NCI-H1930 (cell line): ENCODE results near the gene XPNPEP3.
"Not testable (repeated sequence)": the region's sequence is repeated elsewhere in the genome, so short reads cannot be mapped to it uniquely, and the experiment has no call there.

Source experiments
- DNase-seq, 2 experiments: peaks; one replicate each; lab custom pipeline; 2025; lab: John Stamatoyannopoulos, UW

The XPNPEP3 gene

DNA sequence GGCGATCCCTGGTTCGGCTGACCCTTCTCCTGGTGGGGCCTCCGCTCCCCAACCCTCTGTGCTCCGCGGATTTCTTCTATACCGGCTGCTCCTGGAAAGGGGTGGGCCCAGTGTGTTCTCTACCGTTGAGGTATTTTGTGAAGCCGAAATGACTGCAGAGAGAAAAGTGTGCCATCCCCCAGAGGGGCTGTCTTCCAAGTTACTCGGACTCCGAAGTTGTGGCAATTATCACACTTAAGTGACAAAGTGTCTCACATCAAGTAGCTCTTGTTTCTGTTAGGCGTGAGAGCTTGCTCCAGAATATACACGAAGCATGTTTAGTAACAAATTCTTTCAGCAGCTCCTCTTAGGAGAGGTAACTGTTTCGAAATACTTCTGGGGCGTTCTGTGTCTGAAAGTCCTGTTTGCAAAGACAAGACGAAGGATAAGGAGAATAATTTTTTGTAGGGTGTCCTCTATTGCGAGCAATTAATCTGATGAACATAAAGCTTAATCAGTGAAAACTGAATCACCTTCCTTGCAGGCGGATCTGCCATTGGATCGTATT, 434 bp downstream of the XPNPEP3 start:
- no peak for DNase-seq

DNA sequence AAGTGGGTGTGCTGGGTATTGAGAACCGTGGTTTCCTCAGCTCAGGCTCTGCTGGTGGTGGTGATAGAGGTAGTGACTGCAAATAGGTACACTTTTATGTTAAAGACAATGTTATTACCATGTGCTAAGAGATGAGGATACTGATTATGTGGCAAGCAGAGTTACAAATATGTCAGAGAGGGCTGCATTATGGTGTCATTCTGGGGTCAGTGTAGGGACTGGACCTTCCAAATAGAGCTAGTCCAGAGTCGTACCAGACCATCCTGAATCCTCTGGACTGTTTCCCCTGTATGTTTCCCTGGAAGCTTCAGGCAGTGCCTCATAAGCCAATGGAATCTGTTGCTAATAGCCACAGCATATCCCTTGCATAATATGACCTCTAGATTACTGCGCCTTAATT, 5.1 kb downstream of the XPNPEP3 start, which contains the start of gene DNAJB7:
Gene DNAJB7 (minus strand): TSS at position 101 of the 400 bp plus-strand sequence. CDS start 119 bp downstream, outside the sequence.
- DNase-seq = no peak

DNA sequence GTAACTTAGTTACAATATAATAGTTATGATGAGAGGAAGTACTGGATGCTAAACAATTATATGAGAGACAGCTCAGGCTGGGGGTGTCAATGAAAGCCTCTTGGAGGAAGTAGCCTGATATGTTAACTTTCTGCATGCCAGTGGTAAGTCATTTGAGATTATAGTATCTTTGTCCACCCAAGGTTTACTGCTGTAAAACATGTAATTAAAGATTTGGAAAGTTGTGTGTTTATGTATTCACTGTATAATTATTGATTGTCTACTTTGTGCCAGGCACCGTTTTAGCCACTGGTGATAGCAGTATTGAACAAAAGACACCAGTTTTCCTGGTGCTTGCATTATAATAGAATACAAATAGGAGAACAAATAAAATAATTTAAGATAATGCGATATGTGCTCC, 5.6 kb downstream of the XPNPEP3 start:
- no peak for DNase-seq

DNA sequence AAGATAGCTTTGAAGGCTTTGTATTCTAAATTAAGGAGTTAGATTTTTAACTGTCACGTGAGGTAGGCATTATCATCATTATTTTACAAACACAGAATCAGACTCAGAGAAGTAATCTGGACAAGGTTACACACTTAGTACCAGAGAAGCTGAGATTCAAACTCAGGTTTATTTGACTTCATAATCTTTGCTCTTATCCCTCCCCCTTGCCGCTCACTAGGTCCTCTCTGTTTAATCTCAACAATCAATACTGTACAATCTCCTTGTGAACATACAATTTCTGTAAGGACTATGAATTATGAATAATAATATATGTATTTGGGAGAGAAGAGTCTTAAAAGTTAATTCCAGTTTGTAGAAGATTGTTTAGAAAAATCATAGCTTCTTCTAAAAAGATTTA, 10.2 kb downstream of the XPNPEP3 start:
- DNase-seq = no peak

DNA sequence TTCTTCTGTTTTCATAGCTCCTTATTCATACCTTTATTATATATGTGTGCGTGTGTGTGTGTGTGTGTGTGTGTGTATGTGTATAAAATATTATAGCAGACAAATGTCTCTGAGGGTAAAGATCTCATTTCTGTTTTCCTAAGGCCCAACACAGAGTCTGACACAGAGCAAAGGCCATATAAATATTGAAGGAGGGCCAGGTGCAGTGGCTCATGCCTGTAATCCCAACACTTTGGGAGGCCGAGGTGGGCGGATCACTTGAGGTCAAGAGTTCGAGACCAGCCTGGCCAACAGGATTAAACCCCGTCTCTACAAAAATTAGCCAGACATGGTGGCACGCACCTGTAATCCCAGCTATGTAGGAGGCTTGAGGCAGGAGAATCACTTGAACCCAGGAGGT, 11.4 kb downstream of the XPNPEP3 start:
- DNase-seq = not testable (repeated sequence)

DNA sequence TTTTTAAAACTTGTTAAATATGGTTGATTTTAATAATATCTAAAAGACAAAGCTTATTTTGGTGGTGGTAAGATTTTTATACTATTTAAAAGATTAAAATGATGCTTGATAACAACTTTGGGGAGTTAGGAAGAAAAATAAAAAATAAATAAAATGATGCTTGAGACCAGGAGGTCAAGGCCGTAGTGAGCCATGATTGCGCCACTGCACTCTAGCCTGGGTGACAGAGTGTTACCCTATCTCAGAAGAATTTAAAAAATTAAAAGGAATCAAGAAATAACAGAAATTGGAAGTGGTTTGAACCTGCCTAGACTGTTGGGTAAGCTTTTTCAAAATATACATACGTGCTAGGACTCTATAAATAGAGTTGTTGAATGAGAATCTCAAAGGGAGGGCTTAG, 17.1 kb downstream of the XPNPEP3 start:
- no peak for DNase-seq

DNA sequence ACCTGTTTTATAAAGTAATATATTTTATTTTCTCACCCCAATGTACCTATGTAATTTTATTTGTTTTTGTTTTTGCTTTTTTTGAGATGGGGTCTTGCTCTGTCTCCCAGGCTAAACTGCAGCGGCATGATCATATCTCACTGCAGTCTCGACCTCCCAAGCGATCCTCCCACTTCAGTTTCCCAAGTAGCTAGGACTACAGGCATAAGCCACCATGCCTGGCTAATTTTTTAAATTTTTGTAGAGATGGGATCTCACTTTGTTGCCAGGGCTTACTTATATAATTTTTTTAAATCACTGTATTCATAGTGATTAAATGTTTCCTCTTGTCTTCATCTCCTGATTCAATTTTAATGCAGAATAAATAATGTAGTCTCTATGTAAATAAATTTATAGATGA, 18.2 kb downstream of the XPNPEP3 start:
- DNase-seq = no peak

DNA sequence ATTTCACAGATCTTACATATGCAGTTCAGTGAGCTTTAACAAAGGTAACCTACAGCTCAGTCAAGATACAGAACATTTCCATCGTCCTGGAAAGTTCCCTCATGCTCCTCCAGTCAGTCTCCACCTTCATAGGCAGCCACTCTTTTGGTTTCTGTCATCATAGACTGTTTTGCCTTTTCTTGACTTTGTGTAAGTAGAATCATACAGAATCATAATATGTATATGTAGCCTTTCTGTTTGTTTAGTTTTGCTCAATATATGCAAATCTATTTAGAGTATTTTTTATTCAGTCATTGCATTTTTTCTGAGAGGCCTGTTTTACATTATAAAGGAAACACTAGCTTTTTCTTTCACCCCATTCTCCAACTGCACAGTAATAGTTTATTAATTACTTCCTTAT, 20.0 kb downstream of the XPNPEP3 start:
- no peak for DNase-seq

DNA sequence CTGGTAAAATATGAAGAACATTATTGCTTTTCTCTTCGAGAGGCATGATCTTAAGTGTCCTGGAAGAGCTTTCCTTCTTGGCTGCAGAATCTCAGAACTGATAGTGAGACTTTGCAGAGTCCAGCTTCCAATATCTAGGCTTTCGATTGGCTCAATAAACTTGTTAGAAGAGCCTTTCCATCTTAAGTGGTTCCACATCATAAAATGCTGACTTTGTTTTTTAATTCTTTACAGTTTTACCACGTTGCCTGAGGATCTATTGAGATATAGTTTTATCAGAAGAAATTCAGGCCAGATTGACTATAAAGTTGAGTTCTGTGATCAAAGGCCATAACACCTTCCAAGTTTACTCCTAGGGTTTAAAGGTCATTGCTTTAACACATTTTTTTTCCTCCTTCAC, 20.5 kb downstream of the XPNPEP3 start:
- no peak for DNase-seq

DNA sequence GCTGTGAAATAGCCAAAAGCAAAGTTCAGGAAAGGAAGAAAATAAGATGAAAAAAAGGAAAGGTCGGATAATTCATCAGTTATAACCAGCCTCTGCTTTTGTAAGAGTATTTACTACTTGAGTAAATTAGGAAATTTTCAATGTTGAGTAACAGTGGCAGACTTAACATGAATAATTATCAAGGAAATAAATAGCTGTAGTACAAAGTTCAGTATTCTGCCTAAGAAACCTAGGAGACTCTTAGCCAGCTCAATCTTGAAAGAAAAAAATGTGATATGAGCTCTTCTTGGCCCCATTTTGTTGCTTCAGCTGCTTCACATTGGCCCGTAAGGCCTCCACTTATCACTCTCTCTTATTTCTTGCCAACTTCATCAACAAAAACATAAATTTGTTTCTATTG, 22.0 kb downstream of the XPNPEP3 start:
- no peak for DNase-seq

DNA sequence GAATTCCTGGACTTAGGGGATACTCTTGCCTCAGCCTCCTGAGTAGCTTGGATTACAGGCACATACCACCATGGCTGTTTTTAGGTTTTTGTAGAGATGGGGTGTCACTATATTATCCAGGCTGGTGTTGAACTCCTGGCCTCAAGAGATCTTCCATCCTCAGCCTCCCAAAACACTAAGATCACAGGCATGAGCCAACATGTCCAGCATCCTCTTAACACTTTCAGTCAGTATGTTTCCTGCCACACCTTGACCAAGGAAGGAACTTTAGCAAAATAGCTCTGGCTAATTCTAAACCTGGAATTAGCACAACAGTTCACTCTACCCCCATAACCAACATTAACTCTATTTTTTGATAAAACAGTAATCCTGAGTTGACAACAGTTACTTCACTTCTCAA, 32.2 kb downstream of the XPNPEP3 start:
- DNase-seq = no peak

DNA sequence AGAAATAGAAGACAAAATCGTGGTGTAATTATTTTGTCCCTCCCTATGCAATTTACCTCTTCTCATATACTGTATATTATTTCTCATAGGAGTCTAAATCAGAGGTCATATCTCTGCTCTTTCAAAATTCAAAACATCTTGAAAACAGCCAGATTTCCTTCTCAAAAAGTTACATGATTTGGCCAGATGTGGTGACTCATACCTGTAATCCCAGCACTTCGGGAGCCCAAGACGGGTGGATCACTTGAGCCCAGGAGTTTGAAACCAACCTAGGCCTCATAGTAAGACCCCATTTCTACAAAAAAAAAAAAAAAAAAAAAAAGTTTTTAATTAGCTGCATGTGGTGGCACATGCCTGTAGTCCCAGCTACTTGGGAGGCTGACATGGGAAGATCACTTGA, 33.9 kb downstream of the XPNPEP3 start:
- no peak for DNase-seq

DNA sequence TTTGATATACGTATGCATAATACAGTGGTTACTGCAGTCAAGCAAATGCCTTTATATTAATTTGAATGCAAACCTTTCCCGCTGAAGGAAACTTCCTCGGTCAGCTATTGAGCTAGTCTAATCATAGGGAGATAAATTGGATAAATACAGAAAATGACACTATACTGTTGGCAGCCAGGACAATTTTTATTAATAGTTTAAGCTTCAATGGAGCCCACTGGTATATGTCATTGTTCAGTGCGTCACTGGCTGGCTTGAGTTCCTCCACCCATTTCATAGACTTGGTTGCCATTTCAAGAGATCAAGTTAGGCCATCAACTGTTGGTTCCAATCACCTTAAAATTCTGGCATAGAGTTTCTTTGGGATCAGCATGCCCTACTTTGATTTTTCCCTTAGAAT, 37.5 kb downstream of the XPNPEP3 start:
- no peak for DNase-seq

DNA sequence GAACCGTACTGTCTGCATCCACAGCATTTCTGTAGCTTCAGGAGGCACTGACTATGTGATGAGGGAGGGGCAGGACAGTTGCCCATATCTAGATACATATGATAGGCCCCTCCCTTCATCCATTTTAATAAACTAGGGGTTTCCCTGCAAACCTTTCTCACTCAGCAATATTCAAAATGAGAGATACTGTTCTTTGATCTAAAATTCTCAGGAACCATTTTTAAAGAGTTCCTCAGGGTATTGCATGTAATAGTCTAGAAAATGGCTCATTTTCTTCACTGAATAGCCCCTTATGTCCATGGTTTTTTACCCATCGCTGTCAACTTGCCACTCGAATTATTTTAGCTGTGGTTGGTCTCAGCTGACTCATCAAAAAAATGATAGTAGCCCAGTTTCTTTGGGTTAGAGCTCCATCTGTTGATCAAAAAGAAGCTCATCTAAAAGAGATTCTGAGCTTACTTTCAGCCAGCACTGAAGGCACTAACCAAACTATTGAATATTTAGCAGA, 42.0 kb downstream of the XPNPEP3 start:
- peak in 1 of 2 experiments; percentile 27 for DNase-seq

DNA sequence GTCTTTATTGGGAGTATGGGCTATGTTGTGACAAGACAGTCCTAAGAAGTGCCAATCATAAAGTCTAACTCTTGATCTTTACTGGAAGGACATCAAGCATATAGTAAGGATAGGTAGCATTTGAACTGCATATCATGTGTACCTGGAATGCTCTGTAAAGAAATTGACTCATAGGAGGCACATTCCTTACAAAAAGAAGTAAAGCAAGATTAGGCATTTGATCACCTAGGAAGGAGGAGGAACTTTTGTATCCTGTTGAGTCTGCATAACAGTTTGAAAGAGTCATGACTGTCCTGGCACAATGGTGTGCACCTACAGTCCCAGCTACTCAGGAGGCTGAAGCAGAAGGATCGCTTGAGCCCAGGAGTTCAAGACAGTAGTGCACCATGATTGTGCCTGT, 47.2 kb downstream of the XPNPEP3 start:
- no peak for DNase-seq

DNA sequence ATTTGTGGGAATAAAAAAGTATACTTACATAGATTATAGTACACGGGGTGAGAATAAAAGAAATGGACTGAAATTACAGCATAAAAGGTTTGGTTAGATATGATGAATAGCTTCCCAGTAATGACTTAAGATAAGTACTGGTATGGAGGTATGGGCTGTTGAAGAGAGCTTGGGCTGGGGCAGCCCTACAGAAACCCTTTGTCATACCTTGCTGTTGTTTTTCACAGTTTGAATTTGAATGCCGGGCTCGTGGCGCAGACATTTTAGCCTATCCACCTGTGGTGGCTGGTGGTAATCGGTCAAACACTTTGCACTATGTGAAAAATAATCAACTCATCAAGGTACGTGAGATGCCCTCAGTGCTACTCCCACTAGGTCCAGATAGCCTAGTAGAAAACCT, 51.9 kb downstream of the XPNPEP3 start:
- no peak for DNase-seq

DNA sequence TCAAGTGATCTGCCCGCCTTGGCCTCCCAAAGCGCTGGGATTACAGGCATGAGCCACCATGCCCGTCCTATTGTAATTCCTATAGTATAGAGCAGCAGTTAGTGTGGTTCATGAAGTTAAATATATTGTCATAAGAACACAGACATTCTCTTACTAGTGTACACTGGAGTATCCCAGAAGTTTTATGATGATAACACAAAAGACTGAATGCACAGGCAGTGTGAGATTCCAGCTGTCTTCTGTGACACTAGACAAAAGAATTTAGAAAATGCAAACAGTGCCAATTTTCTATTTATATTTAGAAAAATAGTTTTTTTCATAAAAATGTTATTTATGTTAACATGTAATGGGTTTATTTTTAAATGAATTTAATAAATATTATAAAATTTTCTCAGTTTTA, 54.8 kb downstream of the XPNPEP3 start:
- DNase-seq = no peak

DNA sequence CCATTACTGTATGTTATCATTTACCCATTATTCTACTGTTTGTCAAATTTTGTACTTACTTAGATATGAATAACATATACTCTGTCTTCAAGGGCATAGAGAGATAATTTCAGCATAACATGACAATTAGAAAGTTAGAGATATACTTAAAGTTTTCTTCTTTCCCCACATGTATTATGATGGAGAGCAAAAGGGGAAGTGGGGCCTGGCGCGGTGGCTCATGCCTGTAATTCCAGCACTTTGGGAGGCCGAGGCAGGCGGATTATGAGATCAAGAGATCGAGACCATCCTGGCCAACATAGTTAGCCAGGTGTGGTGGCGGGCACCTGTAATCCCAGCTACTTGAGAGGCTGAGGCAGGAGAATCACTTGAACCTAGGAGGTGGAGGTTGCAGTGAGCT, 56.0 kb downstream of the XPNPEP3 start:
- not testable (repeated sequence) for DNase-seq

DNA sequence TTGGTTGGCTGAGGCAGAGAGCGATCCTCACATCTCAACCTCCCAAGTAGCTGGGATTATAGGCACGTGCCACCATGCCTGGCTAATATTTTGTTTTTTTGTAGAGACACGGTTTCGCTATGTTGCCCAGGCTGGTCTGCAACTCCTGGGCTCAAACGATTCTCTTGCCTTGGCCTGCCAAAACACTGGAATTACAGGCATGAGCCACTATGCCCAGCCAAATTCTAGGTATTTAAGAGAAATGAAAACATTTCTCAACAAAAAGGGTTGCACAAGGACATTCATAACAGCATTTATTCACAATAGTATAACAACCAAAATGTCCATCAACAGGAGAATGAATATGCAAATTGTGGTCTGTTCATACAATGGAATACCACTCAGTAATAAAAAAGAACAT, 62.5 kb downstream of the XPNPEP3 start:
- no peak for DNase-seq

DNA sequence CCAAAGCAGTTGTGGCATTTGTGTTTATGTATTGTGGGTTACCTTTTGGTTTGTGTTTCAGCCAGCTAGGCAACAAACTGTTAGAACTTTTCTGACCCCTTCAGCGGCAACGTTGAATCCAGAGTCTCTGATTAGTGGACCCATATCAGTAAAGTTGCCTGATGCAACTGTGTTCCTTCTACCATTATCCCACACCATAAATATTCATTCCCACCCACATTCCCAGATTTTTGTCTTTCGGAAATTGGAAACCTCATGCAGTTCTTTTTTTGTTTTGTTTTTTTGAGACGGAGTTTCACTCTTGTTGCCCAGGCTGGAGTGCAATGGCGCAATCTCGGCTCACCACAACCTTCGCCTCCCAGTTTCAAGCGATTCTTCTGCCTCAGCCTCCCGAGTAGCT, 63.6 kb downstream of the XPNPEP3 start:
- no peak for DNase-seq

DNA sequence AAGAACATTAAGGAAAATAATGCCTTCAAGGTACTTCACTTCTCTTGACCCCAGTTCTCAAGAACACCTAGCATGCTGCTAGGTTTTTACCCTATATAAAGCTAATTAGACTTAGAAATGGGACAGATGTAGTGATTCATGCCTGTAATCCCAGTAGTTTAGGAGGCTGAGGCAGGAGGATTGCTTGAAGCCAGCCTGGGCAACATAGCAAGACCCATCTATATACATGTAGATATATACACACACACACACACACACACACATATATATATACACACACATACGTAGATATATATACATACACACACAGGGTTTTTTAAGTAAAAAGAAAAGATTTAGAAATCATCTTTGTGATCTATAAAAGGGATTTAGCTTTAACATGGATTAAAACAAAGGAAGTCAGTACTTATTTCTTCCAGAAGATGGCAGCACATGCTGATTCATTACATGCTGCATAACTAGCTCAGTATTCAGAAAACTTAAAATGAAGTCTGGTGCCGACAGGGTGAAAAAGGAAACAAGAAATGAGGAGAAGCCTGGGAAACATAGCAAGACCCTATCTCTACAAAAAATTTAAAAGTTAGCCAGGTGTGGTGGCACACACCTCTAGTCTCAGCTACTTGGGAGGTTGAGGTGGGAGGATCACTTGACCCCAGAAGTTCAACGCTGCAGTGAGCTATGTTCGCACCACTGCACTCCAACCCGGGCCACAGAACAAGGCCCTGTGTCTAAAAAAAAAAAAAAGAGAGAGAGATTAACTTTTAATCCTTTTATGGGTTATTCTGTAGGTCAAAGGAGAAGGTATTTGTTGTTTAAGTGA, 65.7 kb downstream of the XPNPEP3 start:
- peak in 1 of 2 experiments; percentile 12 for DNase-seq

DNA sequence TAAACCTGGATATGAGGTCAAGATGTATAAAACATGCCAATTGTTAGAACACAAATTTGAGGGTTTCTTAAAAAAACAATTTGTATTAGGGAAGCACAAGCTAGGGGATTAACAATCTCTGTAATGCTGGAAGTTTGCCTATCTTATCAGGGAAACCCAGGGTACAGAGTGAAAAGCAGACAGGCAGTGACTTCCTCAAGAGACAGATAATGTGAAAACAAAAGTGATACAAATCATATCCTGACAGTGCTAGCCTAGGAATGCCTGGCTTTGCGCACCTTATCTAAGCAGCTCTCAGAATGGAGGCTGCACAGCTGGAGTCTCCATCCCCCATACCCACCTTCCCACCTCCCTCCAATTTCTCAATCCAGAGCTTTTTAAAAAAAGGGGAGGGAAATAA, 71.7 kb downstream of the XPNPEP3 start:
- no peak for DNase-seq

DNA sequence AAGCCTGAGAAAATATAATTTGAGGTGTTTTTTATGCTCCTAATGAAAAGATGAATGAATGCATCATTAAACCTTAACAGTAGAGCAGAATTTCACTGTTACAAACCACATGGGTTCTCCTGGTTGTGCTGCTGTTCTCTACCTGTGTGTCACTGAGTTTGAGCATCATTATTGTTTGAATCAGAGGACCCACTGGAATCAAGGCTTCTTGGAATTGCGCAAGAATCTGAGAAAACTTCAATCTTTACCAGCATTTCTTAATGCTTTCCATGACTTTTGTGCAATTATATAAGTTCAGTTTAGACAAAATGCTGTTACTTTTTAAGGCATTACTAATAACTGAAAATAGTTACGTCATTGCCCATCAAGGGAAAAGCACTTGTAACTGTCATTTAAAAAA, 75.4 kb downstream of the XPNPEP3 start:
- no peak for DNase-seq

DNA sequence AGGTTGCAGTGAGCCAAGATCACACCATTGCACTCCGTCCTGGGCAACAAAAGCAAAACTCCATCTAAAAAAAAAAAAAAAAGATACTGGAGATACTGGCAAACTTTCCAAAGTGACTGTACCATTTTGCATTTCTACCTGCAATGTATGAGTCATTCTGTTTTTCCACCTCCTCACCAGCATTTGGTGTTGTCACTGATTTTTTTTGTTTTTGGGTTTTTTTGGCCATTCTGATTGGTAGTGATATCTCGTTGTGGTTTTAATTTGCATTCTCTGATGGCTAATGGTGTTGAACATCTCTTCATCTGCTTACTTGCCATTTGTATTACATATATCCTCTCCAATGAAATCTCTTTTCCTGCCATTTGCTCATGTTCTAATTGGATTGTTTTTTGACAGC, 82.3 kb downstream of the XPNPEP3 start:
- DNase-seq = no peak
